GM12892 (cell line): Measurements from ENCODE around the gene YIPF2. TPM values are rescaled to one million over a fixed set of nuclear protein-coding genes. Genes with fewer than 3 reads are reported as not detected.
A peak's percentile ranks its signal among the peaks of the same experiment; 100 is the strongest.

Source experiments
- DNase-seq: peaks from one replicate; pipeline ENCODE4 v3.0.0; 2011; ENCODE audit not compliant: insufficient read length
- FAIRE-seq: peaks from 2 replicates; lab custom pipeline; 2011; peaks lifted over from hg19 to GRCh38; lab: Jason Lieb, UNC
- POLR2A ChIP-seq: IDR thresholded peaks from 2 replicates; pipeline ENCODE4 v1.6.1; 2011; ENCODE audit warnings: low read depth, low read length, control low read depth
- POLR2AphosphoS5 ChIP-seq: IDR thresholded peaks from 2 replicates; pipeline ENCODE4 v1.6.1; 2011; ENCODE audit warnings: low read depth, low read length, control low read depth
- TAF1 ChIP-seq: IDR thresholded peaks from 2 replicates; pipeline ENCODE4 v1.6.1; 2011; ENCODE audit warnings: low read depth, mild to moderate bottlenecking, control low read depth, low read length, borderline replicate concordance
- polyA plus RNA-seq: library from polyadenylated mRNA; unstranded; fragments of >200 nt; gene quantifications from one replicate; pipeline ENCODE4 v1.2.1, GENCODE V29; 2012; ENCODE audit warnings: missing spikeins, inconsistent platforms; ENCODE audit not compliant: missing spikeins

Gene YIPF2
- polyA plus RNA-seq: 16.5 TPM

DNA sequence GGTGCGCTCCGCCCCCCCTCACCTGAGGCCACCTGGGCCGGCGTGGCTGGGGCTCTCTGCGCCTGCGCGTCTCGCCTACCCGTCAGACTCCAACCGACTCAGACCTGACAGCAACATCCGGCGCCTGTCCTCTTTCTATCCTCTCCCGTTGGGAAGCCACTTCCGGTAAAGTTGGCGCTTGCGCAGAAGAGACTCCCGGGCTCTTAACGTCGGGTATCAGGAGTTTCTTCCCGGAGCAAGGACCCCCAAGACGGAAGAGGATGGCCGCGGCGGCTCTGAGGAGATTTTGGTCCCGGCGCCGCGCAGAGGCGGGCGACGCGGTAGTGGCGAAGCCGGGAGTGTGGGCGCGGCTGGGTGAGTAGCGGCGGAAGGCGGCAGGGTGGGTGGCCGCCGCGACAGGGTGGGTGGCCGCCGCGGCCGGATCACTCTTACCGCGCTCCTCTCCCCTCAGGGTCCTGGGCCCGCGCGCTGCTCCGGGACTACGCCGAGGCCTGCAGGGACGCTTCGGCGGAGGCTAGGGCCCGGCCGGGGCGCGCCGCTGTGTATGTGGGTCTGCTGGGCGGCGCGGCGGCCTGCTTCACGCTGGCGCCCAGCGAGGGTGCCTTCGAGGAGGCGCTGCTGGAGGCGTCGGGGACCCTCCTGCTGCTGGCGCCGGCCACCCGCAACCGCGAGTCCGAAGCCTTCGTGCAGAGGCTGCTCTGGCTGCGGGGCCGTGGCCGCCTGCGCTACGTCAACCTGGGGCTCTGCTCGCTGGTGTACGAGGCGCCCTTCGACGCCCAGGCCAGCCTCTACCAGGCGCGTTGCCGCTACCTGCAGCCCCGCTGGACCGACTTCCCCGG, at the start of gene YIPF2, which contains the start of gene TIMM29:
Gene YIPF2, minus strand, starts transcription at position 77 of the 839 bp plus-strand sequence. CDS start 229 bp downstream, outside the sequence.
Gene TIMM29, plus strand, starts transcription at position 249 of the 839 bp plus-strand sequence. Its CDS starts 12 bp downstream, at position 261.
- no peak; the same call in 1 of the 2 replicates for TF ChIP-seq POLR2AphosphoS5
- peak; percentile 66; the same call in 1 of the 2 replicates for TF ChIP-seq TAF1
- peak; percentile 61 for TF ChIP-seq POLR2A
- FAIRE-seq: peak; percentile 89

DNA sequence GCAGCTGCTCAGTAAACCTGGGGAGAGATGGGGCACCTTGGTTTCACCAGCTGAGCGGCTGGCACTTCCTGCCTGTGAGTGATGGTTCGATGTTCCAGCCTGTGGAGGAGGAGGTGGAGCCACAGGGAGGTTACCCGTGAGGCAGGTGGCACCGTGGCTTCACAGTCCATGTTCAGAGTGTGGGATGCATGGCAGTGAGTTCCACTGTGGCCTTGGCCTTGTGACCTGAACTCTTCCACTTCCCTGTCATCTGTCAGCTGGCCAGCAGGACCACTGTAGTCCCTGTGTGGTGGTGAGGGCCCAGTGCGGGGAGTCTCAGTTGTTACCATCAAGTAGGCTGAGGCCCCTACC, 49.3 kb upstream of the YIPF2 start:
- DNase-seq (no peak), FAIRE-seq (peak; percentile 56)
- TF ChIP-seq TAF1 (no peak), POLR2AphosphoS5 (no peak), POLR2A (no peak)

More for the DNA sequence above, at the start of gene YIPF2, which contains the start of gene TIMM29:
- DNase-seq: peak; percentile 97

DNA sequence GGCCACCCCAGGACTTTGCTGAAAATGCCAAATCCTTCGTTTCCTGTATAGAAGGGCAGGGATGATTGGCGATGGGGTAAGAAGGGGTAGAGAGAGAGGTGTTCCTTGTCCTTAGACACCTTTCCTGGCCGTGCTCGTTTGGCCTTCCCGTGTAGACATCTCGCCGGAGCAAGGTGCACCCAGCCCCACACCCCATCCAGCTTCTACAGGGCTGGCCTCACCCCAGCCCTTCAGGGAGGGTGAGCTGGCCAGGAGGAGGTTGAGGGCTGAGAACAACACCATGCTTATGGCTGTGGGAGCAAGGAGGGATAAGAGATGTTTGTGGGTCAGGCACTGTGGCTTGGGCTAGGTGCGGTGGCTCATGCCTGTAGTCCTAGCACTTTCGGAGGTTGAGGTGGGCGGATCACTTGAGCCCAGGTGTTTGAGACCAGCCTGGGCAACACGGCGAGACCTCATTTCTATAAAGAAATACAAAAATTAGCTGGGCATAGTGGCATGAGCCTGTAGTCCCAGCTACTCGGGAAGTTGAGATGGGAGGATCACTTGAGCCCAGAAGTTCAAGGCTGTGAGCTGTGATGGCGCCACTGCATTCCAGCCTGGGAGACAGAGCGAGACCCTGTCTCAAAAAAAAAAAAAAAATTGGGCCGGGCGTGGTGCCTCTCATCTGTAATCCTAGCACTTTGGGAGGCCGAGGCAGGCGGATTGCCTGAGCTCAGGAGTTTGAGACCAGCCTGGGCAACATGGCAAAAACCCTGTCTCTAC, 47.9 kb upstream of the YIPF2 start:
- TF ChIP-seq POLR2A (no peak), POLR2AphosphoS5 (no peak), TAF1 (no peak)
- DNase-seq: no peak
- FAIRE-seq: no peak

DNA sequence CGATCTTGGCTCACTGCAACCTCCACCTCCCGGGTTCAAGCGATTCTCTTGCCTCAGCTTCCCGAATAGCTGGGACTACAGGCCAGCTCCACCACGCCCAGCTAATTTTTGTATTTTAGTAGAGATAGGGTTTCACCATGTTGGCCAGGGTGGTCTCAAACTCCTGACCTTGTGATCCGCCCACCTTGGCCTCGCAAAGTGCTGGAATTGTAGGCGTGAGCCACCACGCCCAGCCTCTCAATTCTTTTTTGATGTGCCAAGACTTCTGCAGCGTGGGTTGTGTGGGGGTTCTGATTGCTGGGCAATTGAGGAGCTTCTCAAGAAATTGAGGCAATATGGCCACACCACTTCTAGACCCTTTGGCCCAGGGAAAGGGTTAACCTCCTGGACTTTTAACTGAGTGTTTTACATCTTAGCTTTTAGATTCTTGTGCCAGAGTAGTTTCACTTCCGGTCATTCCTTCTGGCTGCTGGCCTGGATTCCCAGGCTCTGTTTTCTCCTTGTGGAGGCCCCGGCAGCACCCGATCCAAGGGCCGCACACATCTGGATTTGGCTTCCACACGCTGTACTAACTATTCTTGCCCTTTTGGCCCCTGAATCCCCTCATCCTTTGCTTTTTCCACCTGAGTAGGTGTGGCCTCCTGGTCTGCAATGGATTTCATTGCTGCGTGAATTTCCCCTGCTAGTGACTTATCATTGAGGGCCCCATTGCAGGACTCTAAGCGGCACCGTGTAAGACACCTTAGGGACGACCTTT, 47.1 kb upstream of the YIPF2 start:
- no peak for DNase-seq
- FAIRE-seq: no peak
- TF ChIP-seq POLR2A (no peak), POLR2AphosphoS5 (no peak), TAF1 (no peak)

DNA sequence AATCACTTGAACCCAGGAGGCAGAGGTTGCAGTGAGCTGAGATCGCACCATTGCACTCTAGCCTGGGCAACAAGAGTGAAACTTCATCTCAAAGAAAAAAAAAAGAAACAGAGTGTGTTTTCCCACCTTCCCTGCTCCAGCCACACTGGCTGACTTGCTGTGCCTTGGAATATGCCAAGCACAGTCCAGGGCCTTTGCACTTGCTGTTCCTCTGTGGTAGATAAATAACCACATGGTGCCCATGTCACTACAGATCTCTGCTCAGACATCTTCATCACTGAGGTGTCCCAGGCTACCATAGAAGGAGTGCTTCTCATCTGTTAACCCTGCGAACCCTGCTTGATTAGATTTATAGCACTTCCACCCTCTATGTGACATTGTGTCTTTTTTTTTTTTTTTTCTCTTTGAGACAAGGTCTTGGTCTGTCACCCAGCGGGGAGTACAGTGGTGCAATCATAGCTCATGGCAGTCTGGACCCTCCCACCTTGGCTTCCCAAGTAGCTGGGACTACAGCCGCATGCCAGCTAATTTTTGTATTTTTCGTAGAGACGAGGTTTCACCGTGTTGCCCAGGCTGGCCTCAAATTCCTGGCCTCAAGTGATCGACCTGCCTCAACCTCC, 42.8 kb upstream of the YIPF2 start:
- DNase-seq: no peak
- TF ChIP-seq POLR2A (no peak), TAF1 (no peak), POLR2AphosphoS5 (no peak)
- no peak for FAIRE-seq

DNA sequence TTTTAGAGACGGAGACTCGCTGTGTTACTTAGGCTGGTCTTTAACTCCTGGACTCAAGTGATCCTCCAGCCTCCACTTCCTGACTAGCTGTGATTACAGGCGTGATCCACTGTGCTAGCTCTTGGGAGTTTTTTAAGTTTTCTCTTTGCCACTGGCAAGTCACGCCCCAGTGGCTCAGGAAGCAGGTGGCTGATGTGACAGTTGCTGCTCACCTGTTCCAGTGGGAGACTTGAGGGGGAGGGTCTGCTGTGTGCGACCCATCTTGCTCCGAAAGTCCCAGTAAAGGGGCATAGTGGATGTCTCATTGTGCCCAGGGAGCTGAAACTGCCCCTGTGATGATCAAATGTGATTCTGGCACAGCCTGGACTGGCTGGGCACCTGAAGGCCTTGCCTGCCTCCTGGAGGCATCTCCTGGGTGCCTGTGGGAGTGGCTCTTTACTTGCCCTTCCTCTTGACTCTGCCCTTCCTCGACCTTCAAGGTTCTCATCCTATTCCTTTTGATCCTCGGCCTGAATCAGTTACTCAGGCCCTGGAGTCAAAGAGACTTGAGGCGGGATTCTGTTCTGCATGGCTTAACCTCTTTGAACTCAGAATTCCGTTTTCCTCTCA, 40.2 kb upstream of the YIPF2 start:
- no peak for TF ChIP-seq POLR2A
- TF ChIP-seq POLR2AphosphoS5: no peak
- TF ChIP-seq TAF1: no peak
- no peak for FAIRE-seq
- no peak for DNase-seq

DNA sequence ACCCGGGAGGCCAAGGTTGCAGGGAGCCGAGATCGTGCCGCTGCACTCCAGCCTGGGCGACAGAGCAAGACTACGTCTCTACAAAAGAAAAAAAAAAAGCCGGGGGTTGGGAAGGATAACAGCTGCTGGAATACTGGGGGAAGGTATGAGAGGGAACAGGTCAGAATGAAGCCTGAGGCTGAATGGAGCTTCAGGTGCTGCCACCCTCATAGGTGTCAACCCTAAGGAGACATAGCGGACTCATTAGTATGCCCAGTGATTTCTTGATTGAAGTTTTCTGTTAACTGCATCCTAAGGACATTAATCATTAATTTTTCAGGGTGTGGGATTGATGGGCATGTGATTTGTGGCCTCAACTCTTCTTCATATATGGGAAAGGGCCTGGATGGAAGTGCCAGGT, 38.4 kb upstream of the YIPF2 start:
- DNase-seq (no peak), FAIRE-seq (no peak)
- TF ChIP-seq TAF1 (no peak), POLR2A (no peak), POLR2AphosphoS5 (no peak)

DNA sequence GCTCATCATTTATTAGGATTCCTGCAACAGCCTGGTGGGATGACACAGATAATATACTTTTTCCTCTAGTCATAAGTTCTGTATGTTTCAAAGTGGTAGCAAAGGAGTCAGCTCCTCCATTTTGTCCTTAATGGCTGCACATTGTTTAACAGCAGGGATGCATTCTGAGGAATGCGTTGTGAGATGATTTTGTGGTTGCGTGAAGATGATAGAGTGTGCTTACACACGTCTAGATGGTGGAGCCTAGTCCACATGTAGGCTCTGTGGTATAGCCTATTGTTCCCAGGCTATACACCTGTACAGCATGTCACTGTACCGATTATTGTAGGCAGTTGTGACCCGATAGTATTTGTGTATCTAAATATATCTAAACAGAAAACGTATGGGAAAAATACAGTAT, 37.0 kb upstream of the YIPF2 start:
- DNase-seq: no peak
- TF ChIP-seq TAF1 (no peak), POLR2AphosphoS5 (no peak), POLR2A (no peak)
- no peak for FAIRE-seq

DNA sequence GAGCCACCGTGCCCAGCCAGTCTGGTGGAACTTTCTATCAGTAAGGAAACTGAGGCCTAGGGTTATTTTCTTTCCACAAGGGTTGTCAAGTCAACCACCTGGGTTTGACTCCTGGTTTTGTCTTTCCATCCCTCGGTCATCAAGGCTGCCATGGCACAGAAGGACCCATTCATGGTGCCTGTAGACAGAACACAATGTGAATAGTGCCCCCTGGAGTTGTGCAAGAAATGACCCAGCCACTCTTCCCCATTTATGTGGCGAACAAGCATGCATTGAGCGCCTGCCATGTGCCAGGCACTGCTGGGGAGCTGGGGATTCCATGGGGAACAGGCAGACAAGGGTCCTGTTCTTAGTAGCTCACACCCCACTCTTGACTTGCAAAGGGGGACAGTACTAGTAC, 36.5 kb upstream of the YIPF2 start:
- no peak for DNase-seq
- no peak for TF ChIP-seq TAF1
- FAIRE-seq: no peak

DNA sequence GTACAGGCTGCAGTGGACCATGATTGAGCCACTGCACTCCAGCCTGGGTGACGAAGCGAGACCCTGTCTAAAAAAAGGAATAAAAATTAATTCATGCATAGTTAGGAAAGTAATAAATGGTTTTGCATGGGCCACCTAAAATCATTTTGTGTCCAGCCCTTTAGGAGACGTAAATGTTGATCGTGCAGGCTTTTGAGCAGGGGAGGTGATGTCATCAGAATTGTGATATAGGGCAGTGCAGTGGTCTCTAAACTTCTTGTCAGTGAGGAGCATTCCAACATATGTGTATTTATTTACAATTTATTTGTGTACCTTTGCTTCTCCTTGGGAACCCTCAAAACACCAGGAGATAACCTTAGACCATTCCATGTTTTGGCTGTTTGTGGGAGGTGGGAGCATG, 35.4 kb upstream of the YIPF2 start:
- TF ChIP-seq POLR2A (no peak), POLR2AphosphoS5 (no peak), TAF1 (no peak)
- DNase-seq (no peak), FAIRE-seq (no peak)

DNA sequence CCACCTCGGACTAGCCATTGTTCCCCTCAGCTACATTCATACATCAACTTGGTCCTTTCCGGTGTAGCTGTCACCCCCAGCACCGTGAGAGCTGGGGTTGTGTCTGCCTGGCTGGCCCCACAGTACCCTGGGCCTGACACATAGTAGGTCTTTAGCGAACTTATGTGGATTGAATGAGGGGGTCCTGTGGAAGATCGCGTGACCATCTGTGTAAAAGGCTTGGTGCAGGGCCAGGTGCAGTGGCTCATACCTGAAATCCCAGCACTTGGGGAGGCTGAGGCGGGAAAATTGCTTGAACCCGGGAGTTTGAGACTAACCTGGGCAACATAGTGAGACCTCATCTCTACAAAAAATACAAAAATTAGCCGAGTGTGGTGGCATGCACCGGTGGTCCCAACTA, 34.4 kb upstream of the YIPF2 start:
- no peak for TF ChIP-seq POLR2A
- TF ChIP-seq TAF1: no peak
- TF ChIP-seq POLR2AphosphoS5: no peak
- no peak for DNase-seq
- FAIRE-seq: no peak
